Hepatocyte (in vitro differentiated cells): ENCODE results near the gene C19orf73. TPM values are rescaled to one million over a fixed set of nuclear protein-coding genes. Genes with fewer than 3 reads are reported as not detected.

Experiments used
- DNase-seq: peaks from one replicate; pipeline ENCODE4 v3.0.0-alpha.2; 2016; ENCODE audit warnings: low spot score
- H2AFZ ChIP-seq: fragments of 200-600 bp; sonication (generic); 2 replicates; pipeline ENCODE4 v1.6.0; 2016; ENCODE audit warnings: antibody characterized with exemption, mild to moderate bottlenecking
- H3K27ac ChIP-seq: fragments of 200-600 bp; sonication (generic); 2 replicates; pipeline ENCODE4 v1.5.1; 2016; ENCODE audit warnings: mild to moderate bottlenecking
- H3K27me3 ChIP-seq: fragments of 200-600 bp; sonication (generic); 2 replicates; pipeline ENCODE4 v1.6.1; 2016
- H3K36me3 ChIP-seq: fragments of 200-600 bp; sonication (generic); replicated peaks from 2 replicates; pipeline ENCODE4 v1.5.1; 2016; ENCODE audit warnings: low read depth; ENCODE audit not compliant: insufficient read depth
- H3K4me1 ChIP-seq: fragments of 200-600 bp; sonication (generic); 2 replicates; pipeline ENCODE4 v1.5.1; 2016; ENCODE audit warnings: mild to moderate bottlenecking, moderate library complexity; ENCODE audit not compliant: insufficient read depth
- H3K4me2 ChIP-seq: fragments of 200-600 bp; sonication (generic); 2 replicates; pipeline ENCODE4 v1.6.0; 2016
- H3K4me3 ChIP-seq: fragments of 200-600 bp; sonication (generic); 2 replicates; pipeline ENCODE4 v1.5.1; 2016; ENCODE audit warnings: mild to moderate bottlenecking
- H3K79me2 ChIP-seq: fragments of 200-600 bp; sonication (generic); 2 replicates; pipeline ENCODE4 v1.6.0; 2017; ENCODE audit warnings: mild to moderate bottlenecking
- H3K9me2 ChIP-seq: fragments of 200-600 bp; sonication (generic); replicated peaks from 2 replicates; pipeline ENCODE4 v1.6.0; 2017; ENCODE audit warnings: mild to moderate bottlenecking; ENCODE audit not compliant: insufficient read depth
- H3K9me3 ChIP-seq: fragments of 200-600 bp; sonication (generic); 2 replicates; pipeline ENCODE4 v1.5.1; 2016; ENCODE audit warnings: low read depth, mild to moderate bottlenecking
- H4K20me1 ChIP-seq: fragments of 200-600 bp; sonication (generic); 2 replicates; pipeline ENCODE4 v1.6.0; 2016; ENCODE audit warnings: mild to moderate bottlenecking; ENCODE audit not compliant: insufficient read depth, poor library complexity, severe bottlenecking
- CTCF ChIP-seq: fragments of 200-600 bp; sonication (generic); IDR thresholded peaks from 2 replicates; pipeline ENCODE4 v1.5.1; 2016; ENCODE audit warnings: antibody characterized with exemption, mild to moderate bottlenecking; ENCODE audit not compliant: poor library complexity
- EZH2 ChIP-seq: fragments of 200-600 bp; sonication (generic); IDR thresholded peaks from 2 replicates; pipeline ENCODE4 v1.6.1; 2016; ENCODE audit warnings: antibody characterized with exemption, mild to moderate bottlenecking, borderline replicate concordance
- EZH2phosphoT487 ChIP-seq: fragments of 200-600 bp; sonication (generic); IDR thresholded peaks from one replicate; pipeline ENCODE4 v1.6.1; 2018; ENCODE audit warnings: antibody characterized with exemption, mild to moderate bottlenecking, low read depth, moderate library complexity; ENCODE audit not compliant: unreplicated experiment, severe bottlenecking
- WGBS: methylation state at CpG from one replicate; pipeline ENCODE4 v1.1.6; 2016; ENCODE audit warnings: low lambda C conversion rate; ENCODE audit errors: missing lambda C conversion rate; 5-methylcytosine and 5-hydroxymethylcytosine counted together
- polyA plus RNA-seq: library from polyadenylated mRNA; unstranded; fragments of >200 nt; fragmentation: Nextera tagmentation; extraction: Ambion mirVana; gene quantifications from 2 replicates; pipeline ENCODE4 v1.2.1, GENCODE V29; 2016
- total RNA-seq: library from RNA; depleted of rRNA; stranded (reverse); fragments of >200 nt; gene quantifications from 2 replicates; pipeline ENCODE4 v1.2.3, GENCODE V29; 2014

The C19orf73 gene
- total and polyA plus RNA-seq, 2 experiments from 2014 or later = 1.9 to 2.7 TPM

- no peak overlapping the region for H3K4me3 ChIP-seq
- H3K4me1 ChIP-seq = no peaks in the 10 kb centered on the region
- TF ChIP-seq EZH2 = no peak
- TF ChIP-seq CTCF = no peak
- no peak for TF ChIP-seq EZH2phosphoT487
- no peaks in the 10 kb centered on the region for H3K9me3 ChIP-seq
- H3K4me2 ChIP-seq = no peak overlapping the region
- H4K20me1 ChIP-seq = no peaks in the 10 kb centered on the region
- no peaks in the 10 kb centered on the region for H3K79me2 ChIP-seq
- peaks cover 43% of the 10 kb centered on the region for H3K27me3 ChIP-seq
- H2AFZ ChIP-seq = no peak overlapping the region
- no peak for DNase-seq
- H3K27ac ChIP-seq = no peak overlapping the region
- H3K9me2 ChIP-seq = no peaks in the 10 kb centered on the region
- no peaks in the 10 kb centered on the region for H3K36me3 ChIP-seq
- 75% methylated on average over 22 of the region's 23 CpGs for WGBS
Observed at GRCh38 chr19:49073514-49074378, 45.2 kb downstream of the C19orf73 start.

GRCh38 chr19:49071860-49072547 is 46.9 kb downstream of the C19orf73 start:
- Histone ChIP-seq H2AFZ (no peak overlapping the region), H3K4me3 (no peak overlapping the region)

GRCh38 chr19:49070416-49070815 is 48.5 kb downstream of the C19orf73 start:
- no peak overlapping the region for H3K4me2 ChIP-seq
- WGBS = 97% methylated on average over 21 of the region's 21 CpGs
- no peak for DNase-seq
- peaks cover 54% of the 10 kb centered on the region for H3K27me3 ChIP-seq
- no peaks in the 10 kb centered on the region for H3K36me3 ChIP-seq
- no peaks in the 10 kb centered on the region for H3K79me2 ChIP-seq
- peaks cover 3% of the 10 kb centered on the region for H3K4me1 ChIP-seq
- no peak overlapping the region for H2AFZ ChIP-seq
- no peaks in the 10 kb centered on the region for H4K20me1 ChIP-seq
- TF ChIP-seq EZH2phosphoT487 (no peak), EZH2 (no peak)
- H3K9me2 ChIP-seq = no peaks in the 10 kb centered on the region
- H3K4me3 ChIP-seq = no peak overlapping the region
- no peaks in the 10 kb centered on the region for H3K9me3 ChIP-seq
- H3K27ac ChIP-seq = no peak overlapping the region

More at GRCh38 chr19:49071860-49072547, 46.9 kb downstream of the C19orf73 start:
- no peaks in the 10 kb centered on the region for H3K9me2 ChIP-seq
- 19% methylated on average over 78 of the region's 93 CpGs for WGBS
- H3K27me3 ChIP-seq = peaks cover 45% of the 10 kb centered on the region
- H3K36me3 ChIP-seq = no peaks in the 10 kb centered on the region
- no peak overlapping the region for H3K27ac ChIP-seq
- TF ChIP-seq CTCF = no peak
- peak; percentile 79 for TF ChIP-seq EZH2
- no peaks in the 10 kb centered on the region for H4K20me1 ChIP-seq
- H3K79me2 ChIP-seq = no peaks in the 10 kb centered on the region
- DNase-seq = no peak
- H3K4me2 ChIP-seq = peak overlapping the region; percentile 56
- H3K4me1 ChIP-seq = no peaks in the 10 kb centered on the region
- H3K9me3 ChIP-seq = no peaks in the 10 kb centered on the region

GRCh38 chr19:49069026-49069425 is 49.9 kb downstream of the C19orf73 start:
- no peaks in the 10 kb centered on the region for H3K79me2 ChIP-seq

More at GRCh38 chr19:49069026-49069425, 49.9 kb downstream of the C19orf73 start:
- Histone ChIP-seq H3K36me3 (no peaks in the 10 kb centered on the region), H3K9me3 (no peaks in the 10 kb centered on the region), H2AFZ (no peak overlapping the region), H3K4me2 (no peak overlapping the region), H4K20me1 (no peaks in the 10 kb centered on the region), H3K4me1 (peaks cover 7% of the 10 kb centered on the region), H3K27ac (no peak overlapping the region), H3K9me2 (no peaks in the 10 kb centered on the region), H3K27me3 (peaks cover 50% of the 10 kb centered on the region), H3K4me3 (no peak overlapping the region)
- TF ChIP-seq EZH2 (no peak), EZH2phosphoT487 (no peak), CTCF (no peak)
- 93% methylated on average over 9 of the region's 9 CpGs for WGBS
- DNase-seq = no peak
